NOMO-1 treated with dmso at 0.1 percent for 144 hours (cell line): ENCODE measurements around the gene HHLA2.
A peak's percentile ranks its signal among the peaks of the same experiment; 100 is the strongest.

Experiments
- DNase-seq: peaks from one replicate; lab custom pipeline; 2025; ENCODE audit not compliant: unreplicated experiment; lab: John Stamatoyannopoulos, UW

HHLA2 gene

GRCh38 chr3:108297647-108298046 lies 1.3 kb downstream of the HHLA2 start:
- DNase-seq = no peak

- DNase-seq = no peak
Measured at GRCh38 chr3:108298056-108298455, 1.7 kb downstream of the HHLA2 start.

DNA sequence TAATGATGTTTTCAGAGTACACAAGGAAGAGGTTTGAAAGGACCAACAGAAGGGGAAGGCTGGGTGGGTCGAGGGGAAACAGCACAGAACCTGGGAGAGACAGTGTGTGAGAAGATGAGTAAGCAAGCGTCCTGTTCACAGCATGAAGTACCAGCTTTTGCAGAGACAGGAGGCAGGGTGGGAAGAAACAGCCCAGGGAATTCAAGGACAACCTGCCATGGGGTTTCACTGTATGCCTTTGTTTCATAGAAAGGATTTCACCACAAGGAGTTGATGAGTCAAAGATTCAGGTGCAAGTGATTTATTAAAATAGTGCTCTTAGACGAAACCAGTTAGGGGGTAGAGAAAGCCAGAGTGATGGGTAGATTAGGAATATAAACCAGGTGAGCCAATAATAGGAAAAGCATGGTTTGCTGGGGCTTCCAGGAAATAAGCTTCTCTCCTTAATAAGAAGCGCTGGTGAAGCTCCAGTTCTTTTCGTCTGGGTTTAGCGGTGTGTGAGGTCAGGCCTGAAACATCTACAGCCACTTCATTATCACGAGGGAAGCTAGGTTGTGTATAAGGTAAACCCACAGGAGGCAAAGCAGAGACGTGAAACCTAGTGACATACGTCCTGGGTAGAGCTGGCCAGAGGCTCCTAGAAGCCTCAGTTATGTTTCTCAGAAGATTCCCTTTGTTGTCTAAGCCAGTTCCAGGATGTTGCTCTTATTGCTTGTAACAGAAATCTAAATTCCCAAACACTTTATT lies 3.9 kb downstream of the HHLA2 start:
- no peak for DNase-seq

GRCh38 chr3:108301695-108302404 lies 5.5 kb downstream of the HHLA2 start:
- peak; percentile 28 for DNase-seq

DNA sequence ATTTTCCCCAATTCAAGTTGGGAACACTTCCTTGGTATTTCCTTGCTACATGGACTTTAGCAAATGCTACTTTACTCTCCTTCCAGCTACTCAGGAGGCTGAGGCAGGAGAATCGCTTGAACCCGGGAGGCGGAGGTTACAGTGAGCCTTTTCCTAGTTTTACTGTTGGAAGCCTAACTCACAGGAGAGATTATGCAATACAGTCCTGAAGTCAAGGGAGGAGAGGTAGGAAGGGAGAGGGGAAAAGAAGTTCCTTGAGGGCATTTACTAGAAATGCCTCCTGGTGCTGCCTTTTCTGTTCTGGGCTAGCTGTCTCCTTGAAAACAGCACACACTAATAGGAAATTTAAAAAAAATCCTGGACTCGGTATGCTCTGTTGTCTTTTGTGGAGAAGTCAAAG lies 6.2 kb downstream of the HHLA2 start:
- no peak for DNase-seq

DNA sequence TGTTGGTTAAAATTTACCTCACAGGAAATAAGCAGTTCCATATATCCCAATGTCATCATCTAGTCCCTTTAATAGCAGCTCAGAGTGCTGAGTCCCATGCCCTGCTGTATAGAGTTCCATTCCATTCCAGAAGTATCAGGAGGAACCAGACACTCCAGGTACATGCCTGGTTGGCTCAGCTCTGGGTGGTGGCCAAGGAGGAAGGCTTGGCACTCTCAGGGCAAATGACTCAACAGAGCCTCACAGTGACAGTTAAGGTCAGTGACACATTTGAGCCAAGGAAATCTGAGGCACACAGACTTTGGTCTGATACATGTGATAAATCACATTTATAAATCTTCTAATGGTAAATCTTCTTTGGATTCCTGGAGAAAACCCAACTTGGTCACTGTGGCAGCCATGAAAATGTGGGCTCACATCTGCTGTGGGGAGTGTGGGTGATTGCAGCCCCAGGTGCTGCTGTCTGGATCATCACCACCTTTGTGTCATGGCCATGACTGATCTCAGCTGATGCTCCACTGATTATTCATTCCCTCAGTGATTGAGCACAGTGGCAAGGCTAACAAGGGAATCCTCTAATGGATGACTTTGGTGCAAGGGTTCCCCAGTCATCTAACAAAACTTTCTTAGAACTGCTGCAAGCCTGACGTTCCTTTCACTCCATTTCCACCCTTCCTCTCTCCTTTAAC lies 9.3 kb downstream of the HHLA2 start:
- DNase-seq = no peak

- DNase-seq = no peak
Measured at GRCh38 chr3:108311797-108312196, 15.4 kb downstream of the HHLA2 start.

DNA sequence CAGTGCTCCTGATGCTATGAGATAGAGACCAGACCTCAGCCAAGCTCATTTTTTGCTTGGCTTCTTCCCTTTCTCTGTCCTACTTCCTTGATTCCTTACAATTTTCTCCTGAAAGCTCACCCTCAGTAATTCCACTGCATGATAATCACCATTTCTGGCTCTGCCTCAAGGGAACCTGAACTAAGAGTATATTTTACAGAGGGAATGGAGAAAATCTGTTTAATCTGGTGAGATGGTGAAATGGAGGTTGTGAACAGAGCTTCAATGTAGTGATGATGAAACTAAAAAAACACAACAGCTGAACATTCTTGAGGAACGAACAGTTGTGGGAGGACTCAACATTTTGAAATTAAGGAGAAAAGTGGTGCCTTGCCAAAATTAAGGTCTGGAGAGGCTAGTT lies 16.3 kb downstream of the HHLA2 start:
- DNase-seq = no peak

GRCh38 chr3:108315767-108316301 lies 19.5 kb downstream of the HHLA2 start:
- DNase-seq = no peak

DNA sequence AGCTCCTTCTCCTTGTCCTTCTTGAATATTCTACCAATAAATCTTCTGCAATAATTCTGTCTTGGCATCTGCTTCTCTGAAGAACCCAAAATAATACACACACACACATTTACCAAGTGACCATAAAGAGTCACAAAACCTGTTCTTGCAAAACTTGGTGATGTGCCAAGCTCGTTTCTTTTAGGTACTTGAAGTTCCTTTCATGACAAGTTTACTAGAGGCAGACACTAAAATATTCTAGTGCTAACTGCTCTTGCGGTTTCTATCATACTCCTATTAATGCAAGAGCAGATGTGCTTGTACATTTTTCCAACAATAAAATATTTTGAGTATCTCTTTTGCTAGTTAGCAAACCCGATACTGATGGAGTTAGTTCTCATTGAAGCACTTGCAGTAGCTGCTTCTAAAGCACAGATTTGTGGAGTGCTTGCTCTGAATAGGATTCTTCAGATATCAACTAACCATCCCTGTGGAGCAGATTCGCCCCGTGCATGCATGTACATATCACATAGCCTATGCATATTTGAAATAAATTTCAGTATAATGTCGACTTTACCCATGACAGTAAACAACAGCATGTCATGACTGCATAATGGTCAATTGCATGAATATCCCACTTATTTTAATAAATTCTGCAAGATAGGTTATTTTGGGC lies 23.2 kb downstream of the HHLA2 start:
- peak; percentile 82 for DNase-seq

- no peak for DNase-seq
Measured at GRCh38 chr3:108320746-108321350, 24.5 kb downstream of the HHLA2 start.

DNA sequence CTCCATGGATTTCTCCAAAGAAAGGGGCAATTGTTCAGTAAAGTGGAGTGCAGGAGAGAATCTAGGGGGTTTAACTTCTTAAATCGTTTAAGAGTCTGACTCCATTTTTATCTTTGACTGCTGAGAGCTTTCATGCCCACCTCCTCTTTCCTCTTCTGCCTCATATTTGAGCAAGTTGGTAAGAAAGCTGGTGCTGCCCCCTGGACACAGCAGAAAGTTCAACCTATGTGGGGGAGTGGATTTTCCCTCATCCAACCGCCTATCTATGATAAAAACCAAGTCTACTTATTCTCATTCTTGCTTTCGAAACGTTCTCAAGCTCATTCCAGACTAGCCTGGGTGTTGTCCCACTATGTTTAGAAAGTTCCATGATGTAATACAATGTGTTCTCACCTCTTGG lies 26.0 kb downstream of the HHLA2 start:
- DNase-seq = no peak

GRCh38 chr3:108324177-108324576 lies 27.8 kb downstream of the HHLA2 start:
- DNase-seq = no peak

DNA sequence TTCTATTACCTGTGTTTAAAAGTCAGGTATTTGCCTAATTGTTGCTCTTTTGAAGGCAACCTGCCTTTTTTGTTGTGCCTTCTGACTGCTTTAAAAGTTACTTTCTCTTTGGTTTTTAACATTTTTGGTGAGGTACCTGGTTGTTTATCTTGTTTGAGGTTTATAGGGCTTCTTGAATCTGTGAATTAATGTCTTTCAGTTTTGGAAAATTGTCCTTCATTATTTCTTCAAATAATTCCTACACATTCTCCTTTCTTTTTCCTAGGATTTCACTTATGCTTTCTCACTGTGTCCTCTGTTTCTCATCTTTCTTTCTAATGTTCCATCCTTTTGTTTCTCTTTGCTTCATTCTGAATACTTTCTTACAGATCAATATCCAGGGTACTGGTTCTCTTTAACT lies 30.8 kb downstream of the HHLA2 start:
- no peak for DNase-seq

GRCh38 chr3:108328821-108329486 lies 32.6 kb downstream of the HHLA2 start:
- DNase-seq = no peak

- DNase-seq = no peak
Measured at GRCh38 chr3:108329508-108329907, 33.2 kb downstream of the HHLA2 start.

DNA sequence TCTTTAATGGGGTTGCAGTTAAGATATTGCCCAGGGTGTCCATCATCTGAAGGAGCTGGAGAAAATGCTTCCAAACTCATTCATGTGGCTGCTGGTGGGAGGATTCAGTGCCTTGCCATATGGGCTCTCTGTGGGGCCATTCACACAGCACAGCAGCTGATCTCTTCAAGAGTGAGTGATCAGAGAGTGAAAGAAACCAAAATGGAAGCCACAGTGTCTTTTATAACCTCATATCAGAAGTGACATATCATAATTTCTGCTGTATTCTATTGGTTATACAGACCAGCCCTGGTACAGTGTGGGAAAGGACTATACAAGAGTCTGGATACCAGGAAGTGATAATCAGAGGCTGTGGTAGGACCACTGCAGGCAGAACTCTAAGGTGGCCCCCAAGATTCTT lies 33.6 kb downstream of the HHLA2 start:
- DNase-seq = no peak

DNA sequence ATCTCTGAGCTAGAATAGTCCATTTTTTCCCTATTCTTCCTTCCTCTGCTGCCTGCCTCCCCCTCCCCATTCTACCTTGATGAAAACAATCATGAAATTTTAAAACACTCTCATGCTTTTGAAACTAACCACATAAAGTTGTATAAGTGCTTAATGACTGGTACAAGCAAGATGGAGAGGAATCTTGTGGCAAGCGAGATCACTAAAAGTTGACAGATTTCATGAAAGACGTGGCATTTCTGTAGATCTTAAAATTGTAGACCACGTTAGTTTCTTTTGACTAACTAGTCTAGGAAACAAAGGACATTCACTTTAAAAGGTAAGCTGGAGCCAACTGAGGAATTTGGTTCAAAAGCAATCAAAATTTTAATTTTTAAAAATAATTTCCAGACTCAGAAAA lies 35.4 kb downstream of the HHLA2 start:
- no peak for DNase-seq

- no peak for DNase-seq
Measured at GRCh38 chr3:108333961-108334360, 37.6 kb downstream of the HHLA2 start.

DNA sequence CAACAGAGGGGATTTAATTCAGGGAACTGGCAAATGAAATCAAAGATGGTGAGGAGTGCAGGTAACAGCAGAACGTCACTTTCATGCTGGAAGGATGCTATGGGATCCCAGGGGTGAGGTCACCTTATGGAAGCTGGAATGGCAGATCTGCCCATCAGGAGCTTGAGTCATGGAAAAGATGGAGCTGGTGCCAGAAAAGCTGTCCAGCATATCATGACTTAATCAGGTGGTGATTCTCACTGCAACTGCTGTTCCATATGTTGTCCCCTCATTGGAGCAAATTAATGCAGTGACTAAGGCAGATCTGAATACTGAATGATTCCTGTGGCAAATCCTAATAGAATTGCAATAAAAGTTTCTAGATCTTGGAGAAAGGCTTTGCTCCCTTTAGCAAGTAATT lies 38.4 kb downstream of the HHLA2 start:
- DNase-seq = no peak
